Measurements from ENCODE around the gene CCDC80. TPM values are rescaled to one million over a fixed set of nuclear protein-coding genes. Genes with fewer than 3 reads are reported as not detected.

Gene CCDC80
- total RNA-seq, 2 experiments from 2014 or later: 0.59 to 0.63 TPM

- DNase-seq (ENCODE audit: low spot score): peak; percentile 99
- TF ChIP-seq EZH2phosphoT487 (IDR thresholded peaks at IDR 0.05; ENCODE audit: borderline replicate concordance, low read depth, low read length) (no peak), CTCF (conservative IDR thresholded peaks at IDR 0.05; ENCODE audit: low read length) (no peak)
- Histone ChIP-seq H3K36me3 (ENCODE audit: insufficient read depth, low read length) (peaks cover 50% of the 10 kb centered on the region), H3K79me2 (ENCODE audit: insufficient read depth, low read depth, low read length) (peaks cover 63% of the 10 kb centered on the region), H3K9me2 (ENCODE audit: insufficient read depth, low read length) (no peaks in the 10 kb centered on the region), H4K20me1 (ENCODE audit: insufficient read depth, low read length) (peaks cover 18% of the 10 kb centered on the region; the same call in 1 of the 2 replicates), H3K4me3 (ENCODE audit: low read depth, low read length, poor library complexity, severe bottlenecking) (peak within 1 kb of the TSS; percentile 95), H3K9me3 (ENCODE audit: low read length) (0 out of 2 replicates have a peak, but pooled peaks cover 9% of the 10 kb centered on the region), H2AFZ (ENCODE audit: low read length) (peak within 1 kb of the TSS; percentile 43), H3K4me2 (ENCODE audit: low read length) (peak within 1 kb of the TSS; percentile 78), H3K4me1 (ENCODE audit: insufficient read depth, low read length, poor library complexity, severe bottlenecking) (peaks cover 28% of the 10 kb centered on the region), H3K27ac (ENCODE audit: low read depth, low read length, poor library complexity, severe bottlenecking) (peak within 1 kb of the TSS; percentile 80)
- BruUV-seq (replicated peaks): TSS peak; percentile 82
- CTCF ChIA-PET (ENCODE audit: unreplicated experiment): interaction anchor here (1.0 to 1.4 kb wide), 3 partner anchors 268 to 450 kb away, joined by 3 read pairs; partner anchors contain the start of gene SLC9C1
- POLR2A ChIA-PET: interaction anchor here (0.7 to 1.4 kb wide), 8 partner anchors 11 to 583 kb away, joined by 3 to 5 read pairs (median 4); partner anchors contain the start of genes ABHD10 and GCSAM
- intact Hi-C loops (cut with micrococcal nuclease; ENCODE audit: unreplicated experiment): loop anchor here (5.0 kb wide), 3 partner anchors 425 to 455 kb away; a partner anchor contains a TSS
These were observed 79.0 kb downstream of the CCDC80 start, which contains the start of the genes ATG3 and SLC35A5 for GRCh38 chr3:112561734-112562529. Gene ATG3, minus strand, starts transcription at chr3:112561962. Its CDS starts 434 bp downstream, at chr3:112561528. Gene SLC35A5, plus strand, starts transcription at chr3:112562045. Its CDS starts 1,359 bp downstream, at chr3:112563404.

DNA sequence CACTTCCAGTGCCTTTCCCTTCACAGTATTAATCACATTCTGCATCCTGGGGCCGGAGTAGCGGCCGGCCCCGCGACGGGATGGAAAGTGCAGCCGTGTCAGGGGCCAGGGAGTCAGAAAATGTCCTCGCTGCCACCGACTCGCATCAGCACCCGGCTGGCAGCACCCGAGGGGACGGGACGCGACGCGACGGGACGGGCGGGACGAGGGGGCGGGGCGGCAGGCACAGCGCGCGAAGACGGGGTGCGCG, 79.5 kb downstream of the CCDC80 start:
- H3K79me2 ChIP-seq (ENCODE audit: insufficient read depth, low read depth, low read length): peaks cover 64% of the 10 kb centered on the region
- CTCF ChIA-PET (ENCODE audit: unreplicated experiment): interaction anchor here (1.0 to 1.4 kb wide), 2 partner anchors 268 to 450 kb away, joined by 3 read pairs; partner anchors contain the start of gene SLC9C1

More for the DNA sequence above, 79.5 kb downstream of the CCDC80 start:
- no peak for TF ChIP-seq EZH2phosphoT487 (IDR thresholded peaks at IDR 0.05; ENCODE audit: borderline replicate concordance, low read depth, low read length)
- no peak for TF ChIP-seq CTCF (conservative IDR thresholded peaks at IDR 0.05; ENCODE audit: low read length)
- intact Hi-C loops (cut with micrococcal nuclease; ENCODE audit: unreplicated experiment): loop anchor here (5.0 kb wide), 3 partner anchors 424 to 456 kb away; a partner anchor contains a TSS
- Histone ChIP-seq H3K4me3 (ENCODE audit: low read depth, low read length, poor library complexity, severe bottlenecking) (peak overlapping the region; percentile 95), H3K9me2 (ENCODE audit: insufficient read depth, low read length) (no peaks in the 10 kb centered on the region), H3K36me3 (ENCODE audit: insufficient read depth, low read length) (peaks cover 49% of the 10 kb centered on the region), H4K20me1 (ENCODE audit: insufficient read depth, low read length) (peaks cover 18% of the 10 kb centered on the region; the same call in 1 of the 2 replicates), H2AFZ (ENCODE audit: low read length) (peak overlapping the region; percentile 43; the same call in 1 of the 2 replicates), H3K27ac (ENCODE audit: low read depth, low read length, poor library complexity, severe bottlenecking) (peak overlapping the region; percentile 80), H3K4me2 (ENCODE audit: low read length) (peak overlapping the region; percentile 70), H3K4me1 (ENCODE audit: insufficient read depth, low read length, poor library complexity, severe bottlenecking) (peaks cover 28% of the 10 kb centered on the region), H3K9me3 (ENCODE audit: low read length) (0 out of 2 replicates have a peak, but pooled peaks cover 9% of the 10 kb centered on the region)
- POLR2A ChIA-PET: interaction anchor here (1.4 kb wide), 2 partner anchors 424 to 430 kb away, joined by 3 to 5 read pairs; no protein-coding TSS in a partner anchor
- BruUV-seq (replicated peaks): no TSS peak
- DNase-seq (ENCODE audit: low spot score): no peak

All from OCI-LY7 (cell line).